ENCODE data around the gene GSG1L. TPM values are rescaled to one million over a fixed set of nuclear protein-coding genes. Genes with fewer than 3 reads are reported as not detected.

GSG1L gene
- total and polyA plus RNA-seq, 9 of the 15 experiments (the other 6 are each of a cell fraction or from before 2014, with no cell fraction given), result not detected

DNA sequence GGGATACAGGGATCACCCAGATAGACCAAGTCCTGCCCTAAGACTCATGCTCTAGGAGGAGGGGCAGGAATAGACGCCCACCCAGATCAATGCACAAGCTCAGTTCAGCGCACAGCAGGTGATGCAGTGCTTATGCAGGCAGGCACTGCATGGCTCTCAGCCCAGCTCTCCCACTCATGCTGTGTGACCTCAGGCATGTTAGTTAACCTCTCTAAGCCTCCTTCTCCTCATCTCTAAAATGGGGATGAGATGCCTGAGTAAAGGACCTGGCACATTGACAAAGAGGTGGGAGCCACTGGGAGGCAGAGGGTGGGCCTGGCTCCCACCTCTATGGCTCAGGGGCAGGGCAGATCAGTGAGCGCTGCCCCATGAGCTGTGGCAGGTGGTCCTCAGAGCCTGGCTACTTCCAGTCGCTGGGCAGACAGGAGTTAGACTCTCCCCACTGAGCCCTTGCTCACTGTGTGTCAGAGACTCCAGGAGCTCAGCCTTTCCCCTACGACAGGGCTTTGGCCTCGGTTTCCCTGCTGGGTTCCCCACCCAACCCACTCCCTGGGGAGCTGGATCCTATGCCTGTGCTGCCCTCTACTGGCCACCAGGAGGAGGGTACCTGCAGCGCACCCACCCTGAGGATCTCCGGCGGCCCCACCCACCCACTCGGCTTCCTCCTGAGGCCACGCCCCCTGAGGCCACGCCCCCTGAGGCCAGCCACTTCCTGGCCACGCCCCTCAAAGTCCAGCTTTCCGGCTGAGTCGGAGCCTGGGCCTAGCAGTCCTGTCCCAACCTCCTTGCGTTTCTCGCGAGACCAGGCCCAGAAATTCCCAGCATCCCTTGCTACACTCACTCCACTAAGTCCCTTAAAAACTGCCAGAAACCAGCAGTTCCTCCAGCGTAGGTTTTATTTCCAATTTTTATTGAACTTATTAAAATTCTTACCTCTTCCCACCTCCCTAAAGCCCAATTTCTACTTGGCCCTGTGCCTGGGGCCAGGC, 196.1 kb downstream of the GSG1L start (continued):
- peak; percentile 4; the same call in 1 of the 2 replicates for TF ChIP-seq JUND (IDR thresholded peaks at IDR 0.05; ENCODE audit: borderline replicate concordance, low read depth, low read length)
- no peak for TF ChIP-seq JUND (tag; IDR thresholded peaks at IDR 0.05; ENCODE audit: borderline replicate concordance, low read depth, low read length)
- TF ChIP-seq, protein P1, sequence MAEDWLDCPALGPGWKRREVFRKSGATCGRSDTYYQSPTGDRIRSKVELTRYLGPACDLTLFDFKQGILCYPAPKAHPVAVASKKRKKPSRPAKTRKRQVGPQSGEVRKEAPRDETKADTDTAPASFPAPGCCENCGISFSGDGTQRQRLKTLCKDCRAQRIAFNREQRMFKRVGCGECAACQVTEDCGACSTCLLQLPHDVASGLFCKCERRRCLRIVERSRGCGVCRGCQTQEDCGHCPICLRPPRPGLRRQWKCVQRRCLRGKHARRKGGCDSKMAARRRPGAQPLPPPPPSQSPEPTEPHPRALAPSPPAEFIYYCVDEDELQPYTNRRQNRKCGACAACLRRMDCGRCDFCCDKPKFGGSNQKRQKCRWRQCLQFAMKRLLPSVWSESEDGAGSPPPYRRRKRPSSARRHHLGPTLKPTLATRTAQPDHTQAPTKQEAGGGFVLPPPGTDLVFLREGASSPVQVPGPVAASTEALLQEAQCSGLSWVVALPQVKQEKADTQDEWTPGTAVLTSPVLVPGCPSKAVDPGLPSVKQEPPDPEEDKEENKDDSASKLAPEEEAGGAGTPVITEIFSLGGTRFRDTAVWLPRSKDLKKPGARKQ (CRISPR knock-in tag; IDR thresholded peaks at IDR 0.05), result no peak
- peak; percentile 48; the same call in 1 of the 2 replicates for TF ChIP-seq SPI1 (IDR thresholded peaks at IDR 0.05; ENCODE audit: borderline replicate concordance, low read depth, low read length)
- no peak for TF ChIP-seq ZC3H4 (CRISPR knock-in tag; IDR thresholded peaks at IDR 0.05; ENCODE audit: borderline replicate concordance)
- TF ChIP-seq SAFB2 (IDR thresholded peaks at IDR 0.05; ENCODE audit: borderline replicate concordance, low read depth, low read length, severe bottlenecking), result no peak
- peak; percentile 98 for TF ChIP-seq CHD2 (IDR thresholded peaks at IDR 0.05; ENCODE audit: low read depth, low read length)
- TF ChIP-seq, protein P2, sequence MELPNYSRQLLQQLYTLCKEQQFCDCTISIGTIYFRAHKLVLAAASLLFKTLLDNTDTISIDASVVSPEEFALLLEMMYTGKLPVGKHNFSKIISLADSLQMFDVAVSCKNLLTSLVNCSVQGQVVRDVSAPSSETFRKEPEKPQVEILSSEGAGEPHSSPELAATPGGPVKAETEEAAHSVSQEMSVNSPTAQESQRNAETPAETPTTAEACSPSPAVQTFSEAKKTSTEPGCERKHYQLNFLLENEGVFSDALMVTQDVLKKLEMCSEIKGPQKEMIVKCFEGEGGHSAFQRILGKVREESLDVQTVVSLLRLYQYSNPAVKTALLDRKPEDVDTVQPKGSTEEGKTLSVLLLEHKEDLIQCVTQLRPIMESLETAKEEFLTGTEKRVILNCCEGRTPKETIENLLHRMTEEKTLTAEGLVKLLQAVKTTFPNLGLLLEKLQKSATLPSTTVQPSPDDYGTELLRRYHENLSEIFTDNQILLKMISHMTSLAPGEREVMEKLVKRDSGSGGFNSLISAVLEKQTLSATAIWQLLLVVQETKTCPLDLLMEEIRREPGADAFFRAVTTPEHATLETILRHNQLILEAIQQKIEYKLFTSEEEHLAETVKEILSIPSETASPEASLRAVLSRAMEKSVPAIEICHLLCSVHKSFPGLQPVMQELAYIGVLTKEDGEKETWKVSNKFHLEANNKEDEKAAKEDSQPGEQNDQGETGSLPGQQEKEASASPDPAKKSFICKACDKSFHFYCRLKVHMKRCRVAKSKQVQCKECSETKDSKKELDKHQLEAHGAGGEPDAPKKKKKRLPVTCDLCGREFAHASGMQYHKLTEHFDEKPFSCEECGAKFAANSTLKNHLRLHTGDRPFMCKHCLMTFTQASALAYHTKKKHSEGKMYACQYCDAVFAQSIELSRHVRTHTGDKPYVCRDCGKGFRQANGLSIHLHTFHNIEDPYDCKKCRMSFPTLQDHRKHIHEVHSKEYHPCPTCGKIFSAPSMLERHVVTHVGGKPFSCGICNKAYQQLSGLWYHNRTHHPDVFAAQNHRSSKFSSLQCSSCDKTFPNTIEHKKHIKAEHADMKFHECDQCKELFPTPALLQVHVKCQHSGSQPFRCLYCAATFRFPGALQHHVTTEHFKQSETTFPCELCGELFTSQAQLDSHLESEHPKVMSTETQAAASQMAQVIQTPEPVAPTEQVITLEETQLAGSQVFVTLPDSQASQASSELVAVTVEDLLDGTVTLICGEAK (IDR thresholded peaks at IDR 0.05), result peak; percentile 66
- TF ChIP-seq, protein P2 (CRISPR knock-in tag; IDR thresholded peaks at IDR 0.05), result no peak
- no peak for TF ChIP-seq ZNF76 (CRISPR knock-in tag; IDR thresholded peaks at IDR 0.05; ENCODE audit: borderline replicate concordance)
- TF ChIP-seq, protein P3, sequence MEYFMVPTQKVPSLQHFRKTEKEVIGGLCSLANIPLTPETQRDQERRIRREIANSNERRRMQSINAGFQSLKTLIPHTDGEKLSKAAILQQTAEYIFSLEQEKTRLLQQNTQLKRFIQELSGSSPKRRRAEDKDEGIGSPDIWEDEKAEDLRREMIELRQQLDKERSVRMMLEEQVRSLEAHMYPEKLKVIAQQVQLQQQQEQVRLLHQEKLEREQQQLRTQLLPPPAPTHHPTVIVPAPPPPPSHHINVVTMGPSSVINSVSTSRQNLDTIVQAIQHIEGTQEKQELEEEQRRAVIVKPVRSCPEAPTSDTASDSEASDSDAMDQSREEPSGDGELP (CRISPR knock-in tag; IDR thresholded peaks at IDR 0.05; ENCODE audit: borderline replicate concordance), result peak; percentile 45
- TF ChIP-seq ZNF586 (CRISPR knock-in tag; conservative IDR thresholded peaks at IDR 0.05), result no peak
- TF ChIP-seq GABPB2 (CRISPR knock-in tag; conservative IDR thresholded peaks at IDR 0.05), result no peak
- TF ChIP-seq NCOA4 (IDR thresholded peaks at IDR 0.05; ENCODE audit: partially characterized antibody), result no peak

Measured in K562 (cell line).